DOHH2 (cell line): ENCODE data around the gene ACER3.

Experiments
- CTCF ChIP-seq: fragments of 200-600 bp; sonication (generic); IDR thresholded peaks from one replicate; pipeline ENCODE4 v1.5.1; 2014; ENCODE audit warnings: antibody characterized with exemption, mild to moderate bottlenecking, low read depth, low read length; ENCODE audit not compliant: poor library complexity, severe bottlenecking
- EZH2phosphoT487 ChIP-seq: fragments of 200-600 bp; sonication (generic); IDR thresholded peaks from 2 replicates; pipeline ENCODE4 v1.6.1; 2017; ENCODE audit warnings: borderline replicate concordance, mild to moderate bottlenecking, antibody characterized with exemption, low read length, moderate library complexity, mixed read lengths

- no peak for TF ChIP-seq CTCF
- no peak for TF ChIP-seq EZH2phosphoT487
Measured at GRCh38 chr11:76984743-76985142, 124.0 kb downstream of the ACER3 start.
